ENCODE results near the gene CSRNP3.

- TF ChIP-seq EZH2 (IDR thresholded peaks at IDR 0.05; ENCODE audit: borderline replicate concordance, insufficient read depth, low read depth, low read length, poor library complexity, severe bottlenecking), result no peak
- TF ChIP-seq CTCF (IDR thresholded peaks at IDR 0.05), result no peak
These were observed 160.3 kb downstream of the CSRNP3 start for GRCh38 chr2:165629776-165630175.
